NCI-H2107 (cell line): Measurements from ENCODE around the gene RCHY1.
"Not testable (repeated sequence)": the region's sequence is repeated elsewhere in the genome, so short reads cannot be mapped to it uniquely, and the experiment has no call there.

Experiments used
- DNase-seq: peaks from one replicate; lab custom pipeline; 2025; lab: John Stamatoyannopoulos, UW

RCHY1 gene

DNA sequence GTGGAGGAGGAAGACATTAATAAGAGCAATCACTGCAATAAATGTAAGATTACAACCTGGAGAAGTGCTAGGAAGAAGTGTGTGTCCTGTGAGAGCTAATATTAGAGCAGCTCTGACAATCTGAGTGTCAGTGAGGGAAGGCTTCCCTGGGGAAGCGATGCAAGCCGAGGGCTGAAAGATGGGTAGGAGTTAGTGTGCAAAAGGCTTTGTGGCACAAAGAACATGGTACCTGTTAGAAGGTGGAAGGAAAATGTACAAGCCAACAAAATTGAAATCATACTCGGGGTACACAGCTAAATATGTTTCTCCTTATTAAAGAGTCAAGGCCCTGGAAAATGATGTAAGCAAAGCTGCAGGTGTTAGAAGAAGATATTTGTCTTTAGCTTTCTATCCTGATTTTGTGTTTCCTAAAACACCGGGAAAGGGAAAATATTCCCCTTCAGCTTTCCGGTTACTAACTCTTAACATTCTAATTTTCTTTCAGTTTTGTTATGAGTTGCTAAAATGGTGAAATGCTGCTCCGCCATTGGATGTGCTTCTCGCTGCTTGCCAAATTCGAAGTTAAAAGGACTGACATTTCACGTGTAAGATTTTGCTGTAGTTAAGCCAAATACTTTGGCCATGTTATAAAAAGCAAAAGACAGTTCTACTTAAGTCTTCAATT is 878 bp upstream of the RCHY1 start:
- DNase-seq = no peak

DNA sequence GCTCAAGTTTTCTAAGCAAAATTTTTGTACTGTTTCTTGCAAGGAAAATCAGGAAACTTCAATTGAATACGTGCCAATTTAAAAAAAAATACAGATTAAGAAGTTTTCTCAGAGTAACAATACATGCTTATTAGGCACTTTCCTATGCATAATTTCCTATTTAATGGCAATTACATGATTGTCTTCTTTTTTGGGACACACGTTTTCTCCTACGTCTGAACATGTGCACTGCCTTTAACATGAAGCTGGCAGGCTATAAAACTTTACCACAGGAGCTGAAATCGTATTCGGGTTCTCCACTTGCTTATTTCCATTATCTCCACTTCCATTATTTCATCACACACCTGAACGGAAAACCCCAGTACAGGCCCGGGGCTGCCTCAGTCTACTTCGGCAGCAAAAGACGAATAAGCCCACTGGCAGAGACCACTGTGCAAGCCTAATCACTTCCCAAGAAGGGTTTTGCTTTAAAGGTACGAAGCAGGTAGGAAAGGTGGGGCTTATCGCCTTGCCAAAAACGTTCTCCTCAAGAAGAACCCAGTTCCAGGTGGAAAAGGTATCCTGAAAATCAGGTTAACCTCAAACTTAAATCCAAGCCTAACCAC is 575 bp downstream of the RCHY1 start:
- no peak for DNase-seq

DNA sequence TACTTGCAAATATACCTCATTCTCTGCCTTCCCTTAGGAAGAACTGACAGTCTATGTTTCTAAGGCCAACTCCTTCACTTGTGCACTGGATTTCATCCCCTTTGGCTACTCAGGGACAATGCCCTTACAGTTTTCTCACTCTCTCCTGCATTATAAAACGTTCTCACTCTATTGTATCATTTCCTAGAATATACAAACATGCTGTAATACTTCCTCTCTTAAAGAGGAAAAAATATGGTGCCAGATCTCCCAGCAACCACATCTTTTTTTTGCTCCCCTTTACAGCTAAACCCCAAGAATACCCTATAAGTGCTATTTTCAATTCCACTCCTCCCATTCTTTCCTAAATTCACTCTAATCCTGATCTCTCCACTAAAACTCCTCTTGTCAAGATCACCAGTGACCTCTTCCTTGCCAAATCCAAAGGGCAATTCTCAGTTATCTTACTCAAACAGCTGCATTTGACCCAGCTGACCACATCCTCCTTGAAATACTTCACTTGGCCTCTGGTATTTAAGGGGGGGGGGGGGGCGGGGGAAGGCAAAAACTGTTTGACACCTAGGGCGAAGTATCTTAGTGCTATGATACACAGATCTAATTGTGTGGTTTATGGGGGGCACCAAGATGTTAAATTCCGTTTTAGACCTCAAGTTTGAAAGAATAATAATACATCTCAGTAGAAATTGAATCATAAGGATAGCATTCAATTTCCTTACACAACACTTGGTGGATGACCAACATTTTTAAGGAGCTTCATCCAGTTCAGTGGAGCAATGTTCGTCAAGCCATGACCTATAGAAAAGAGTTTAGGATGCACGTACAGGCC is 1.6 kb downstream of the RCHY1 start:
- DNase-seq = no peak

DNA sequence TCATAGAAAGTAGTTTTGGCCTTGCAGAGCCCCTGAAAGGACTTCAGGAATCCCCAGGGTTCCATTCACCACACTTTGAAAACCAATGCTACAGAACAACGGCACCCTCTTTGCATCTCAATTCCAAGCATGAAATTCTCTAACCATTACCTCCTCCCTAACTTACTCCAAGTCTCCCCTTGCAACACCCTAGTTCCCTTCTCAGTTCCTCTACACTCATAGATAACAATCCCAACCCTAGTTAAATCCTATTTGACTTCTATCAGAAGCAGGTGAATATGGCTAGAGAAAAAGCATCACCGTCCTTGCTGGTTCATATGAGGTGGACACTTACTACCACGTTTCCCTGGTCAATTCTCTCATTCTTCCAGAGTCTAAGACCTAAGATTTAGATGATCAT is 2.4 kb downstream of the RCHY1 start:
- DNase-seq = no peak

DNA sequence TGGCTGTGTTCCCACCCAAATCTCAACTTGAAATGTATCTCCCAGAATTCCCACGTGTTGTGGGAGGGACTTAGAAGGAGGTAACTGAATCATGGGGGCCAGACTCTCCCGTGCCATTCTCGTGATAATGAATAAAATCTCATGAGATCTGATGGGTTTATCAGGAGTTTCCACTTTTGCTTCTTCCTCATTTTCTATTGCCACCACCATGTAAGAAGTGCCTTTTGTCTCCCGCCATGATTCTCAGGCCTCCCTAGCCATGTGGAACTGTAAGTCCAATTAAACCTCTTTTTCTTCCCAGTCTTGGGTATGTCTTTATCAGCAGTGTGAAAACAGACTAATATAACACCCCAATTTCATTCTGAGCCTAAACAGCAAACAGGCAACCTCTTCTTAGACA is 4.6 kb downstream of the RCHY1 start:
- not testable (repeated sequence) for DNase-seq

DNA sequence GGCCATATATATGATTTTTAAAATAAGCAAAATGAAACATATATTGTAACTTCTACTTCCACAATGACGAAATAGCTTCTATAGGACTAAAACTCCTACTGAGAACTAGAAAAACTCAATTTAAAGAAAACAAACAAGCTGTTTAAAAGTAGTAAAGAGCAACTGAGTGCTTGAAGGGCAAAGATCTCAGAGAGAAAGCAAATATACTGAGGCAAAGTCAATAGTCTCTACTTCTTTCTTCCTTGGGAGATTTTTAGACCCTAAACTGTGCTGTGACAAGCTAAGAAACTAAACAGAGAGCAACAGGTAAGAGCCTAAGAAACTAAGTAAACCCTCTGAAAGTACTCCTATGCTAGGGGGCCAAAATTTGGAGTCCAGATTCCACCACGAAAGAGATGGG is 8.6 kb downstream of the RCHY1 start:
- no peak for DNase-seq

DNA sequence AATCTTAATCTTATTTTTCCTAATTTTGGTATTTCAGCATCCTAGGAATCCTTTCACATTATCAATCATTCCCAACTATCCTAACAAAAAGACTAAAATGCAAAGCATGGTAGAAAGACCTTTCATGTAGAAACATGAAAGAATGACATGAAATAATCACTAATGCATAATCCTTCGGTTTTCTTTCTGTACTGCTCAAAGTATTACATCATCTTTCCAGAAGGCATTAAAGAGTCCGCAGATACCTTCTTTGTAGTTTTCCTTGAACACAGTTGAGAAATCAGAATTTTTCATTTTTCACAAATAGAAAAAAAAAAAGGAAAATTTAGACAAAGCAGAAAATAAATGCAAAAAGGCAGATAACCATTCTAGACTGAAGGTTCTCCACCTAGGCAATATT is 11.5 kb downstream of the RCHY1 start:
- DNase-seq = no peak

DNA sequence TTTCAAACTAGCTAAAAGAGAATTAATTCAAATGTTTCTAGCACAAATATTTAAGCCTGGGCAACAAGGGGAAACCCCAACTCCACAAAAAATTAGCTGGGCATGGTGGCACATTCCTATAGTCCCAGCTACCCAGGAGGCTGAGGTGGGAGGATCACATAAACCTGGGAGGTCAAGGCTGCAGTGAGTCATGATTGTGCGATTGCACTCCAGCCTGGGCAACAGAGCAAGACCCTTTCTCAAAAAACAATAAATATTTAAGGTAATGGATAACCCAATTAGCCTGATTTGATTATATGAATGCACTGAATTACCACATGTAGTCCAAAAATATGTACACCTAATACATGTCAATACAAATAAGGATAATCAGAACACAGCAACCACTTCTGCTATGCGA is 14.3 kb downstream of the RCHY1 start:
- no peak for DNase-seq

DNA sequence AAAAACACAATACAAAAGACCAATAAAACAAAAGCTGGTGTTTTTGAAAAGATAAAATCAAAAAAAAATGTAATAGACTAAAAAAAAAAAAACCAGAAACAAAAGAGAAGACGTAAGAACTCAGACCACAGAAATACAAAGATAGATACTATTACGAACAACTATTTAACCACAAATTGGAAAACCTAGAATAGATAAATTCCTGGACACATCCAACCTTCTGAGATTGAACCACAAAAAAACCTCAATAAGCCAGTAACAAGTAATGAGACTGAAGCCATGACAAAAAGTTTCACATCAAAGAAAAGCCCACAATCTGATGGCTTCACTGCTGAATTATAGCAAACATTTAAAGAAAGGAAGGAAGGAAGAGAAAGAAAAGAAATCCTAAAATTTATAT is 16.2 kb downstream of the RCHY1 start:
- no peak for DNase-seq

DNA sequence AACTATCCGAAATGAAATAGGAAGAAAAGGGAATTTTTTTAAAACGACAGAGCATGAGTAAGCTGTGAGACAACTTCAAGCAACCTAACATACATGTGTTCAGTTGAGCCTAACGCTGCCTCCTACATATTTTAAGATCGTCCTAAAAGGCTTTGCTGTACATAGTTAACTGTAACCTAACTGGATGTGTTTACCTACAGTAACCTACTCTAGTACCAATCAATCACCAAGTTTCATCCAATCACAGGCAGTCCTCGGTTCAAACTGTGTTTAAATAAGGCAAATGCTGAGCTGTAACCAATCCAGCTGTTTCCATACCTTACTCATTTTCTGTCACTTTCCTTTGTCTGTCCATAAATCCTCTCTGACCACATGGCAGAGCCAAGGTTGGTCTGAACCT is 17.1 kb downstream of the RCHY1 start:
- DNase-seq = no peak

DNA sequence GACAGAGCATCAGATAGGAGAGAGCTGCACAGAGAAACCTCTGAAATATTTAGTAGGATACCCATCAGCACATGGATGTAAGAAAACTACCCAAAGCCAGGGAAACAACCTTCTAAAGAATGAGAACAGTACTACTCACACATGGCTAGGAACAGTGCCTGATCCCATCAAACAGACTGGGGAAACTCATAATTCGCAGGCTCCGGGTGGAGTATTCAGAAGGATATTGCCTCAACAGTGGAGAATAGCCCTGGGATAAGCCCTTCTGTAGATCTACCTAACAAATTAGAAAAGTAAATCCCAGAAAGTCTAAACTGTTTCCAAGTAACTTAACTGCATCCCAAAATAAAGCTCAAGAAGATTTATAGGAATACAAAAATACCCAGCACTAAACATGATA is 17.8 kb downstream of the RCHY1 start:
- no peak for DNase-seq

DNA sequence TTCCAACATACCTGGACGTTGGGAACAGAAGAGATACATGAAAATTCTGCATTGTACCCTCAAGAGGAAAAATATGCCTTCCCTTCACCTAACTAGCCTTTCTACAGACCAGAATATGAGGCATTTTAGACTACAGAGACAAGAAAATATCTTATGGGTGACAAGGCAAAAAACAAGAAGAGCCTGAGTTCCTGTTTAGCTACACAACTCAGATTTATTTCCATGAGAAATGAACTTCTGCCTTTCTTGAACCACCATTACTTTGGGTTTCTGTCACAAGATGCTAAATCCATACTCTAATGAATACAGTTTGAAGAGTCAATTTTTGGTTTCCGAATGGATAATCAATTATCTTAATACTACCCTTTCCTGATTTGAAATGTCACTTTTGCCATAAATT is 18.7 kb downstream of the RCHY1 start:
- DNase-seq = no peak

DNA sequence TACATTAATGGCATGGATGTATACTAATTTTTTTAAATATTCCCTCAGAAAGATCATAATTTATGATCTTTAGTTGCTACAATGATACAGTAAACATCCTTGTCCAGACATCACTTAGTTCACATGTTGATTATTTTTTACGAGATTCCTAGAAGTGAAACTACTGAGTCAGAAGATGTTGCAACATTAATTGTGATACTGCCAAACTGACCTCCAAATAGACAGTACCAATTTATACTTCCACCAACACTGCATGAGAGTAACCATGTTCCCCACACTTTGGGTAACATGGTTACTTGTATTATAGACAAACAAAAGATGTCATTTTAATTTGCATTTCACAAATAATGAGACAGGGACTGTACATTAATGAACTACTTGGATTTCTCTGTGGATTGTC is 19.6 kb downstream of the RCHY1 start:
- no peak for DNase-seq

DNA sequence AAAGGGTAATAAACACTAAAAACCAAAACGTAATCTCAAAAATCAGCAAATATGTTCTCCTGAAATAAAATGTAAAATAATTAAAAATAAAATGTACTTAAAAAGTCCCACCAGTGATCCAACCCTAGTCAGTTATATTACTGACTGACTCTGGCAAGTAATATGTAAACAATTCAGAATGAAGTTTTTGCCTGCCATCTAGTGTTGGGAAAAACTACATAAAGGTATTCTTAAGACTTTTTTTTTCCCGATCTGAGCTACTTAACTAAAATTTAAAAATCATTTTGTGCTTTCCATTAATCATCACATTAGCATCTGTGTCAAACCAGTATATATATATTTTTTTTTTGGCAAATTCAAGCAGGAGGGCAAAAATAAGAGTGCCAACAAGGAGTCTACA is 24.0 kb downstream of the RCHY1 start:
- no peak for DNase-seq

DNA sequence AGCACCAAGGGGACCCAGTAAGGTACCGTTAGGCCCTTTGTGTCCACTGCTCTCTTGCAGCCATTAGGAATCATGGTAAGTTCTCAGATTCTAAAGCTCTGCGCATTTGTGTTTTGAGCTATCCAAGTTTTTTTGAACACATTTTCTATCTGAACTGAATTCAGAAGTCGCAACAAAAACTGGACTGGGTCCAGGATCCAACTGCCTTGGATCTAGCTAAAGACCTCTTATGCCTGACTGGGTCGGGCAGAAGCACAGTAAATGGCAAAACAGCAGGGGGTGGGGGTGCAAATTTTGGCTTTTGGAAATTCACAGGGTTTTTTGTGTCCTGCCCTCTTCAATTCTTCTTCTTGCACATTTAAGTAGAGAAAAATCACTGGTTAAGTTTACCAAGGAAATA is 30.0 kb downstream of the RCHY1 start:
- no peak for DNase-seq

DNA sequence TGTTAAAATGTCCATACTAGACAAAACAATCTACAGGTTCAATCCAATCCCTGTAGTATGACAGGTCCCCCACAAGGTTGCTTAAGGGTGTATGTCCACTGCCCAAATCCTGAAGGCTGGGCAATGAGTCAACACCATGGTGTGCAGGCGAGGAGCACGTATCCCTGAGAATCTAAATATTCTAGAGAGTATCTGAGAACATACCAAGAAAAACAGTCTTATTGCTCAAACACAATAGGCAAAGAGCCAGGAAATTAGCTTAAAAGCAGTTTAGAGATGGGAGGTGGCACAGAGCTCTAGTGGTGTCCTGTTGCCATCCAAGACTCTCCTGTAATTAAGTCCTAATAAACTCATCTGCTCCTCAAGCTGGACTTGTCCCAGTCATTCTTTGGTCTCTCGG is 37.0 kb downstream of the RCHY1 start:
- no peak for DNase-seq

DNA sequence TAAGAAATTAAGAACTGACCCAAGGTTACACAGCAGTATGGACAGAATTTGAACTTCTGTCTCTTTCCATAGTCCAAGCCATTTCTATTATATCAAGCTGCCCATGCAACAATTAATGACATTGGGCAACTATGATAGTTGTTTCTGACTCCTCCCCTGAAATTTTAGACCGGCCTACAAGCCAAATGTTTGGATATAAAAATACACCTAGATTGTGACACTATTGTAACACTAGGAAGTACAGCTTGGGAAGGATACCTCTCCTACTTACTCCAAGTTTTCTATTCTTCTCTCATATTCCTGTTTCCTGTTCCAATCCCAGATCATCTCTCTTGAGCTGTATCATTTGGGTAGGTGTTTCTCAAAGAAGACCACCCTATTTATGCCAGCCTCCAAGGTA is 43.5 kb downstream of the RCHY1 start:
- no peak for DNase-seq

DNA sequence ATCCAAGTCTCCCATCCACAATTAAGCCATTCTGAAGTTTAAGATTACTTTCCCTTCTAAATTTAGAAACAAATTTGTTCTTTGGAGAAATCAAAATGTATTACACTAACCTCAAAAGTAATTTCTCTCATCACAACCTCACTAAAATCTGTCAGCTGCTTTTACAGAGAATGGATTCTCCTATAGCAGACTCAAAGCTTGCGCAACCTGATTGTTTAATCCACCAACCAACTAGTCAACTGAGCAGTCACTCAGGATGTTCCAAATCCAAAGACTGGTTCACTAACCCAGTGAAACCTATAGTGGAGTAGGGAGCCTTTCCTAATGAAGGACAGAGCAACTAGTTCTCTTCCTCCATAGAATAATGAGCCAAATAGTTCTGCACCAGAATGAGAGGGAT is 44.3 kb downstream of the RCHY1 start:
- DNase-seq = no peak

DNA sequence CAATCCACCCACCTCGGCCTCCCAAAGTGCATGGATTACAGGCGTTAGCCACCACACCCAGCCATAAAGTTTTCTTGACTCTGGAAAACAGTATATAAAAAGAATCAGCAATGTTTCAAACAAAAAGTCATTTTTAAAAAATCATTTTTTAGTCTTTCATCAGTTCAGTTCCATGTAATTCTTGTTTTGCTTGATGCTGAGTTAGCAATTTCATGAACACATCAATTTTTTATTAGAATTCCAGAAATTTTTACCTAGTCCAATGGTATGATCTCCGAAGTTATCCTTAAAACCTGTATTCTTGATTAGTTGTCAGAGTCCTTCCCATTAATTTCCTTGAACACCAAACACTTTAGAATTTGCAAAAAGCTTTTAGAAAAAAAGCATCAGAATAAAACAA is 56.8 kb downstream of the RCHY1 start:
- DNase-seq = no peak

DNA sequence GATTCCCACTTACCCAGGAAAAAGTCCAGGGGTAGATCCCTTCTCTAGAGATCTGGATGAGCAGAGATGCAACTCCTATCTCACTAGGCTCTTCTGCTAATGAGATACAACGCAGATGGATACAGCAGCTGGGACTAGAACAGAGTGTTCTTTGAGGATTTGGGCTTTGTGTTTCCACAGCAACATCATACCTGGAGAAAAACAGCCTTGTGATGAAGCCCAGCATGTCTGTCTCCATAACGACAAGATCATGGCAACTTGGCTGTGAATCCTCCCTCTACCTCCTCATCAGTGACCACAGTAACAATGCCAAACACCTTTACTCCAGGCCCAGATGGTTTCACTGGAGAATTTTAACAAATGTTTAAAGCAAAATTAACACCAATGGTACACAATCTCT is 80.1 kb downstream of the RCHY1 start:
- no peak for DNase-seq

DNA sequence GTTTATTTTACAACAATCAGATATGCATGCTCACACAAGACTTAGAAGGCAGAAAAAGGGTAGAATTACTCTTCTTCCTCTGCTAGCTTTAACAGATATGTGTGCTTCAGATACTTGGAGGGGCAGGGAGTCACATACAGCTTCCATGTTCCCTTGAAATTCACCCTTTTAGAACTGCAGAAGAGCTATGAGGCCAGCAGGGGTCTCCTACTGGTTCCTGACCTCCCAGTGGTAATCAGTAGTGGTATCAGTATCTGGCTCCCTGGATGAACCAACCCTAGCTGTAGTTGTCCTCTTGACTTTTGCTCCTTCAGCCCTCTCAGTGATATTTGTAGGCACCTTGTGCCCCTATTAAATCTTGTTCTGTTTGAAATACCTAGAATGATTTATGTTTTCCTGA is 81.5 kb downstream of the RCHY1 start:
- no peak for DNase-seq

DNA sequence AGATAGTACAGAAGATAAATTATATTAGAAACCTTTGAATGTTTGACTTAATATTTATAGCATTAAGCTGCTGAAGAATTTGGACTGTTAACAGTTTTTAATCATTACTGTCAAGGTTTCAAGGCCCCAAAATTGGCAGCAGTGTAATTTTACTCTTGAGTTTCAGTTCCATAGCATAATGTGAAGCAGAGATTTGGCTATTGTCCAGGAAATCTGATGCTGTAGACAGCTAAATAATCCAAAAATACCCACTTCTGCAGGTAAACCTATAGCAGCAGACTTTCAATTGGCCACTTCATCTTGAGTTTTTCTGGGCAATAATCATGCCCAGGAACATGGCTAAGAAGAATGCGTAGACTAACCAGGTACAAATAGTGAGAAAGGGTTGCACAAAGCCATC is 85.0 kb downstream of the RCHY1 start:
- no peak for DNase-seq
